ENCODE measurements around the gene OLFML2B. TPM values are rescaled to one million over a fixed set of nuclear protein-coding genes. Genes with fewer than 3 reads are reported as not detected.

Gene OLFML2B
- total and polyA plus RNA-seq, 12 donors: 0.73 to 23.4 (median 1.5) TPM

GRCh38 chr1:161973924-161974845 is 49.5 kb downstream of the OLFML2B start:
- Histone ChIP-seq H3K9me3 (no peaks in the 10 kb centered on the region), H3K4me1 (peaks cover 0 to 19% (median 13%) of the 10 kb centered on the region in 9 donors), H3K27ac (peak overlapping the region in 9 of 10 donors; percentile 0 to 57 (median 40)), H3K4me3 (no peak overlapping the region), H3K27me3 (no peaks in the 10 kb centered on the region), H3K36me3 (no peaks in the 10 kb centered on the region)
- DNase-seq (peak; percentile 35 to 59), ATAC-seq (peak; percentile 68 to 90 (median 82))
- TF ChIP-seq CTCF (IDR thresholded peaks at IDR 0.05): no peak
- intact Hi-C loops (cut with DNase I): loop anchor here in 2 of 10 donors (5.0 to 10.0 kb wide), 2 partner anchors 48 to 51 kb away; partner anchors contain the start of gene OLFML2B (in 2 of the 2)
- 42 to 45% methylated on average over 9 of the region's 9 CpGs for WGBS, 2 donors

GRCh38 chr1:161972828-161973227 is 50.8 kb downstream of the OLFML2B start:
- no peak for TF ChIP-seq CTCF (IDR thresholded peaks at IDR 0.05)
- Histone ChIP-seq H3K36me3 (no peaks in the 10 kb centered on the region), H3K27ac (no peak overlapping the region), H3K9me3 (no peaks in the 10 kb centered on the region), H3K4me3 (no peak overlapping the region), H3K27me3 (no peaks in the 10 kb centered on the region), H3K4me1 (peaks cover 0 to 19% (median 13%) of the 10 kb centered on the region in 9 donors)
- DNase-seq: no peak
- intact Hi-C loops (cut with DNase I): loop anchor here in 2 of 10 donors (5.0 to 10.0 kb wide), 2 partner anchors 49 to 52 kb away; partner anchors contain the start of gene OLFML2B (in 2 of the 2)
- WGBS, 2 donors: 83 to 88% methylated on average over 9 of the region's 9 CpGs
- peak in 1 of 8 donors; percentile 23 for ATAC-seq

- TF ChIP-seq CTCF (IDR thresholded peaks at IDR 0.05): no peak
- WGBS, 2 donors: 77 to 83% methylated on average over 3 of the region's 3 CpGs
Measured at GRCh38 chr1:161970633-161971032, 53.0 kb downstream of the OLFML2B start.

GRCh38 chr1:161970036-161970435 is 53.6 kb downstream of the OLFML2B start:
- no peaks in the 10 kb centered on the region for H3K27me3 ChIP-seq
- TF ChIP-seq CTCF (IDR thresholded peaks at IDR 0.05): no peak
- no peaks in the 10 kb centered on the region for H3K9me3 ChIP-seq
- peaks cover 0 to 10% (median 0%) of the 10 kb centered on the region in 9 donors for H3K36me3 ChIP-seq
- intact Hi-C loops (cut with DNase I): loop anchor here in 2 of 10 donors (5.0 to 10.0 kb wide), 2 partner anchors 52 to 55 kb away; partner anchors contain the start of gene OLFML2B (in 2 of the 2)
- 68 to 74% methylated on average over 6 of the region's 6 CpGs for WGBS, 2 donors
- H3K4me1 ChIP-seq: peaks cover 0 to 19% (median 13%) of the 10 kb centered on the region in 9 donors
- H3K4me3 ChIP-seq: no peak overlapping the region
- H3K27ac ChIP-seq: no peak overlapping the region
- ATAC-seq: no peak
- DNase-seq: no peak

More at GRCh38 chr1:161970633-161971032, 53.0 kb downstream of the OLFML2B start:
- Histone ChIP-seq H3K9me3 (no peaks in the 10 kb centered on the region), H3K36me3 (peaks cover 0 to 10% (median 0%) of the 10 kb centered on the region in 9 donors), H3K27me3 (no peaks in the 10 kb centered on the region), H3K4me3 (no peak overlapping the region), H3K4me1 (peaks cover 0 to 19% (median 13%) of the 10 kb centered on the region in 9 donors), H3K27ac (no peak overlapping the region)
- intact Hi-C loops (cut with DNase I): loop anchor here in 2 of 10 donors (5.0 to 10.0 kb wide), 2 partner anchors 52 to 54 kb away; partner anchors contain the start of gene OLFML2B (in 2 of the 2)
- no peak for DNase-seq
- no peak for ATAC-seq

Data from heart right ventricle (tissue), 16 donors.